ENCODE measurements around the gene TP53I11. TPM values are rescaled to one million over a fixed set of nuclear protein-coding genes. Genes with fewer than 3 reads are reported as not detected.

TP53I11 gene
- total and polyA plus RNA-seq, 9 of the 15 experiments (the other 6 are each of a cell fraction or from before 2014, with no cell fraction given): 0.14 to 2.5 (median 1.2) TPM; not detected in 2

DNA sequence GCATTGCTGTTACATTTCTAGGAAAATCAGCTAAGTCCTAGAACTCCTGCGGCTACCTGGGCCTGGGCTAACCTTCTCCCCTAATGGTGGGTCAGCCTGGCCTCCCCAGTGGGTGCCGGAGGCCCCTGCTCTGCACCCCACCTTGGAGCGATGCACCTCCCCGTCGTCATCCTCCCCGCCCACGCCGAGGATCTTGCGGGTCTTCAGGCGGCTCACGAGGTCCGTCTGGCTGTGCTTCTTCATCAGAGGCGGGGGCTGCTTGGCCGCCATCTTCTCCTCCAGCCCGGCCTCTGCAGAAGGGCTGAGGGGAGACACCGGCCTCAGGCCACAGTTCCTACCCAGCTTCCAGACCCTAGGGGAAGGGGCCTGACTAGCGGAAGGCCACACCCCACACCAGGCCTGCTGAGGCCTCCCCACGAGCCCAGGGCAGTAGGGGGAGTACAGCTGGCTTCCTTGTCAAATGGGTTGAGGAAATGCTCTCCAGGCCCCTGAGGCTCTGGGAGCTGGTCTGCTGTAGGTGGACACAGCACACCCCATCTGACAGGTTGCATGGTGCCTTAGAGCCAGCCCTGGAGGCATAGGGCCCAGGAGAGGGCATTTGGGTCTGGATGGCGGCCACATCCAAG lies 12.5 kb downstream of the TP53I11 start:
- Histone ChIP-seq H3K4me1 (replicated peaks in 1 of 2; ENCODE audit: control insufficient read depth in 2 of 2, insufficient read depth in 2 of 2, low read length in 2 of 2) (peaks cover 0 to 11% of the 10 kb centered on the region in 2 experiments; a peak in 2 of 5 replicates), H3K27ac (ENCODE audit: extremely low read depth, low read depth, low read length) (no peak overlapping the region), H3K4me2 (ENCODE audit: insufficient read depth, low read length) (no peak overlapping the region), H3K9me3 (replicated peaks; ENCODE audit: control insufficient read depth, insufficient read depth, low read depth, low read length) (no peaks in the 10 kb centered on the region), H3K9ac (ENCODE audit: insufficient read depth in 1 of 2, low read depth in 2 of 2, low read length in 2 of 2) (no peak overlapping the region), H3K36me3 (ENCODE audit: control insufficient read depth, insufficient read depth, low read length) (no peaks in the 10 kb centered on the region), H3K4me3 (no peak overlapping the region), H2AFZ (ENCODE audit: low read depth, low read length) (no peak overlapping the region), H3K27me3 (ENCODE audit: control insufficient read depth in 2 of 2, insufficient read depth in 2 of 2, low read length in 2 of 2) (peaks cover 0 to 16% of the 10 kb centered on the region in 2 experiments; a peak in 2 of 5 replicates), H3K9me1 (ENCODE audit: control insufficient read depth, insufficient read depth, low read length) (no peaks in the 10 kb centered on the region), H4K20me1 (replicated peaks; ENCODE audit: control insufficient read depth, insufficient read depth, low read length) (0 out of 2 replicates have a peak, but pooled peaks cover 2% of the 10 kb centered on the region), H3K79me2 (ENCODE audit: control insufficient read depth, insufficient read depth, low read length) (no peaks in the 10 kb centered on the region)
- FAIRE-seq (no peak), ATAC-seq (no peak), DNase-seq (ENCODE audit: extremely low read depth in 1 of 4, low spot score in 3 of 4) (no peak)
- in situ Hi-C loops (cut with MboI): no loop called here
- intact Hi-C loops (cut with micrococcal nuclease): loop anchor here (5.0 to 10.0 kb wide), 3 partner anchors 39 to 394 kb away; no protein-coding TSS in a partner anchor
- ChIA-PET POLR2A (no interaction called here), CTCF (ENCODE audit: low intra/inter-chr PET ratio) (interaction anchor here (2.7 to 3.8 kb wide), 2 partner anchors 165 to 167 kb away, joined by 24 to 43 read pairs; no protein-coding TSS in a partner anchor)
- no TSS peak for BruUV-seq (replicated peaks)
- WGBS (ENCODE audit: insufficient coverage, low coverage, missing lambda C conversion rate): 4% methylated on average over 18 of the region's 19 CpGs
- TF ChIP-seq OTX1 (CRISPR knock-in tag; IDR thresholded peaks at IDR 0.05) (no peak), EGR1 (conservative IDR thresholded peaks at IDR 0.05) (0 out of 2 replicates have a peak, but pooled peaks have one; percentile 8), SREBF1 (IDR thresholded peaks at IDR 0.05; ENCODE audit: borderline replicate concordance, low read depth, low read length) (no peak), MAFF (IDR thresholded peaks at IDR 0.05; ENCODE audit: low read length) (no peak)
- TF ChIP-seq, protein P1, sequence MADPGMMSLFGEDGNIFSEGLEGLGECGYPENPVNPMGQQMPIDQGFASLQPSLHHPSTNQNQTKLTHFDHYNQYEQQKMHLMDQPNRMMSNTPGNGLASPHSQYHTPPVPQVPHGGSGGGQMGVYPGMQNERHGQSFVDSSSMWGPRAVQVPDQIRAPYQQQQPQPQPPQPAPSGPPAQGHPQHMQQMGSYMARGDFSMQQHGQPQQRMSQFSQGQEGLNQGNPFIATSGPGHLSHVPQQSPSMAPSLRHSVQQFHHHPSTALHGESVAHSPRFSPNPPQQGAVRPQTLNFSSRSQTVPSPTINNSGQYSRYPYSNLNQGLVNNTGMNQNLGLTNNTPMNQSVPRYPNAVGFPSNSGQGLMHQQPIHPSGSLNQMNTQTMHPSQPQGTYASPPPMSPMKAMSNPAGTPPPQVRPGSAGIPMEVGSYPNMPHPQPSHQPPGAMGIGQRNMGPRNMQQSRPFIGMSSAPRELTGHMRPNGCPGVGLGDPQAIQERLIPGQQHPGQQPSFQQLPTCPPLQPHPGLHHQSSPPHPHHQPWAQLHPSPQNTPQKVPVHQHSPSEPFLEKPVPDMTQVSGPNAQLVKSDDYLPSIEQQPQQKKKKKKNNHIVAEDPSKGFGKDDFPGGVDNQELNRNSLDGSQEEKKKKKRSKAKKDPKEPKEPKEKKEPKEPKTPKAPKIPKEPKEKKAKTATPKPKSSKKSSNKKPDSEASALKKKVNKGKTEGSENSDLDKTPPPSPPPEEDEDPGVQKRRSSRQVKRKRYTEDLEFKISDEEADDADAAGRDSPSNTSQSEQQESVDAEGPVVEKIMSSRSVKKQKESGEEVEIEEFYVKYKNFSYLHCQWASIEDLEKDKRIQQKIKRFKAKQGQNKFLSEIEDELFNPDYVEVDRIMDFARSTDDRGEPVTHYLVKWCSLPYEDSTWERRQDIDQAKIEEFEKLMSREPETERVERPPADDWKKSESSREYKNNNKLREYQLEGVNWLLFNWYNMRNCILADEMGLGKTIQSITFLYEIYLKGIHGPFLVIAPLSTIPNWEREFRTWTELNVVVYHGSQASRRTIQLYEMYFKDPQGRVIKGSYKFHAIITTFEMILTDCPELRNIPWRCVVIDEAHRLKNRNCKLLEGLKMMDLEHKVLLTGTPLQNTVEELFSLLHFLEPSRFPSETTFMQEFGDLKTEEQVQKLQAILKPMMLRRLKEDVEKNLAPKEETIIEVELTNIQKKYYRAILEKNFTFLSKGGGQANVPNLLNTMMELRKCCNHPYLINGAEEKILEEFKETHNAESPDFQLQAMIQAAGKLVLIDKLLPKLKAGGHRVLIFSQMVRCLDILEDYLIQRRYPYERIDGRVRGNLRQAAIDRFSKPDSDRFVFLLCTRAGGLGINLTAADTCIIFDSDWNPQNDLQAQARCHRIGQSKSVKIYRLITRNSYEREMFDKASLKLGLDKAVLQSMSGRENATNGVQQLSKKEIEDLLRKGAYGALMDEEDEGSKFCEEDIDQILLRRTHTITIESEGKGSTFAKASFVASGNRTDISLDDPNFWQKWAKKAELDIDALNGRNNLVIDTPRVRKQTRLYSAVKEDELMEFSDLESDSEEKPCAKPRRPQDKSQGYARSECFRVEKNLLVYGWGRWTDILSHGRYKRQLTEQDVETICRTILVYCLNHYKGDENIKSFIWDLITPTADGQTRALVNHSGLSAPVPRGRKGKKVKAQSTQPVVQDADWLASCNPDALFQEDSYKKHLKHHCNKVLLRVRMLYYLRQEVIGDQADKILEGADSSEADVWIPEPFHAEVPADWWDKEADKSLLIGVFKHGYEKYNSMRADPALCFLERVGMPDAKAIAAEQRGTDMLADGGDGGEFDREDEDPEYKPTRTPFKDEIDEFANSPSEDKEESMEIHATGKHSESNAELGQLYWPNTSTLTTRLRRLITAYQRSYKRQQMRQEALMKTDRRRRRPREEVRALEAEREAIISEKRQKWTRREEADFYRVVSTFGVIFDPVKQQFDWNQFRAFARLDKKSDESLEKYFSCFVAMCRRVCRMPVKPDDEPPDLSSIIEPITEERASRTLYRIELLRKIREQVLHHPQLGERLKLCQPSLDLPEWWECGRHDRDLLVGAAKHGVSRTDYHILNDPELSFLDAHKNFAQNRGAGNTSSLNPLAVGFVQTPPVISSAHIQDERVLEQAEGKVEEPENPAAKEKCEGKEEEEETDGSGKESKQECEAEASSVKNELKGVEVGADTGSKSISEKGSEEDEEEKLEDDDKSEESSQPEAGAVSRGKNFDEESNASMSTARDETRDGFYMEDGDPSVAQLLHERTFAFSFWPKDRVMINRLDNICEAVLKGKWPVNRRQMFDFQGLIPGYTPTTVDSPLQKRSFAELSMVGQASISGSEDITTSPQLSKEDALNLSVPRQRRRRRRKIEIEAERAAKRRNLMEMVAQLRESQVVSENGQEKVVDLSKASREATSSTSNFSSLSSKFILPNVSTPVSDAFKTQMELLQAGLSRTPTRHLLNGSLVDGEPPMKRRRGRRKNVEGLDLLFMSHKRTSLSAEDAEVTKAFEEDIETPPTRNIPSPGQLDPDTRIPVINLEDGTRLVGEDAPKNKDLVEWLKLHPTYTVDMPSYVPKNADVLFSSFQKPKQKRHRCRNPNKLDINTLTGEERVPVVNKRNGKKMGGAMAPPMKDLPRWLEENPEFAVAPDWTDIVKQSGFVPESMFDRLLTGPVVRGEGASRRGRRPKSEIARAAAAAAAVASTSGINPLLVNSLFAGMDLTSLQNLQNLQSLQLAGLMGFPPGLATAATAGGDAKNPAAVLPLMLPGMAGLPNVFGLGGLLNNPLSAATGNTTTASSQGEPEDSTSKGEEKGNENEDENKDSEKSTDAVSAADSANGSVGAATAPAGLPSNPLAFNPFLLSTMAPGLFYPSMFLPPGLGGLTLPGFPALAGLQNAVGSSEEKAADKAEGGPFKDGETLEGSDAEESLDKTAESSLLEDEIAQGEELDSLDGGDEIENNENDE (IDR thresholded peaks at IDR 0.05; ENCODE audit: low read depth, low read length): no peak

Data from K562 (cell line).